Measurements from ENCODE around the gene GRIK3.

The GRIK3 gene

GRCh38 chr1:36838888-36839287 lies 195.4 kb downstream of the GRIK3 start (continued):
- TF ChIP-seq ZNF362 (tag by site-specific recombination; IDR thresholded peaks at IDR 0.05) (no peak), ZNF488 (tag by site-specific recombination; IDR thresholded peaks at IDR 0.05) (no peak), ZNF354C (tag by site-specific recombination; IDR thresholded peaks at IDR 0.05; ENCODE audit: borderline replicate concordance, low read depth) (no peak), ZFP69B (tag by site-specific recombination; IDR thresholded peaks at IDR 0.05) (no peak), ZNF426 (tag by site-specific recombination; IDR thresholded peaks at IDR 0.05) (no peak), ZNF596 (tag by site-specific recombination; IDR thresholded peaks at IDR 0.05) (no peak), ZNF513 (tag by site-specific recombination; IDR thresholded peaks at IDR 0.05) (no peak)

- POLR2A ChIA-PET: no interaction called here
- Histone ChIP-seq H3K4me1 (ENCODE audit: control insufficient read depth, insufficient read depth, low read length) (no peaks in the 10 kb centered on the region), H3K4me3 (ENCODE audit: low read depth, low read length) (no peak overlapping the region), H3K36me3 (ENCODE audit: control insufficient read depth in 2 of 2, insufficient read depth in 1 of 2, low read length in 2 of 2) (no peaks in the 10 kb centered on the region), H3K9me3 (ENCODE audit: control insufficient read depth, insufficient read depth, low read depth, low read length) (no peaks in the 10 kb centered on the region), H3K27ac (ENCODE audit: extremely low read depth, low read depth, low read length) (no peak overlapping the region)
- TF ChIP-seq RBAK (tag by site-specific recombination; IDR thresholded peaks at IDR 0.05) (no peak), KLF8 (tag by site-specific recombination; IDR thresholded peaks at IDR 0.05) (no peak), ZIC2 (tag by site-specific recombination; IDR thresholded peaks at IDR 0.05) (peak; percentile 76), ZNF677 (tag by site-specific recombination; IDR thresholded peaks at IDR 0.05) (no peak)
- CTCF ChIA-PET: interaction anchor here (1.2 kb wide), 1 partner anchor 261 kb away, joined by 3 read pairs; no protein-coding TSS in a partner anchor
Observed at GRCh38 chr1:36836916-36837315, 197.4 kb downstream of the GRIK3 start.

GRCh38 chr1:36836196-36836883 lies 198.0 kb downstream of the GRIK3 start:
- no peaks in the 10 kb centered on the region for H3K4me1 ChIP-seq (ENCODE audit: control insufficient read depth, insufficient read depth, low read length)
- TF ChIP-seq ZBTB49 (tag by site-specific recombination; IDR thresholded peaks at IDR 0.05; ENCODE audit: low read depth) (no peak), REST (tag by site-specific recombination; IDR thresholded peaks at IDR 0.05) (no peak), ZNF639 (tag by site-specific recombination; IDR thresholded peaks at IDR 0.05) (no peak)

More at GRCh38 chr1:36836196-36836883, 198.0 kb downstream of the GRIK3 start:
- POLR2A ChIA-PET: no interaction called here
- Histone ChIP-seq H3K4me3 (ENCODE audit: low read depth, low read length) (no peak overlapping the region), H3K36me3 (ENCODE audit: control insufficient read depth in 2 of 2, insufficient read depth in 1 of 2, low read length in 2 of 2) (no peaks in the 10 kb centered on the region), H3K9me3 (ENCODE audit: control insufficient read depth, insufficient read depth, low read depth, low read length) (no peaks in the 10 kb centered on the region), H3K27ac (ENCODE audit: extremely low read depth, low read depth, low read length) (no peak overlapping the region)
- CTCF ChIA-PET: interaction anchor here (0.8 to 1.2 kb wide), 2 partner anchors 28 to 260 kb away, joined by 3 to 5 read pairs; no protein-coding TSS in a partner anchor
